Measurements from ENCODE around the gene AFDN. TPM values are rescaled to one million over a fixed set of nuclear protein-coding genes. Genes with fewer than 3 reads are reported as not detected.
A peak's percentile ranks its signal among the peaks of the same experiment; 100 is the strongest.

Gene AFDN
- polyA plus RNA-seq, 6 donors from 2014 or later, result 0.71 to 5.4 (median 2.6) TPM

- Mint-ChIP-seq H3K4me1 (peaks cover 0 to 3% (median 0%) of the 10 kb centered on the region in 3 donors), H3K36me3 (no peaks in the 10 kb centered on the region), H3K9me3 (peaks cover 0 to 7% (median 0%) of the 10 kb centered on the region in 7 donors), H3K27ac (no peak overlapping the region), H3K4me3 (no peak overlapping the region), H3K27me3 (peaks cover 13 to 23% (median 14%) of the 10 kb centered on the region in 3 donors)
- ATAC-seq (ENCODE audit: low read depth in 2 of 2) (no peak), DNase-seq (no peak)
Observed at GRCh38 chr6:167788563-167788903, 38.2 kb upstream of the AFDN start.

- DNase-seq, result no peak
- ATAC-seq (ENCODE audit: low read depth in 2 of 2), result no peak
- Mint-ChIP-seq H3K4me3 (no peak overlapping the region), H3K9me3 (peaks cover 0 to 4% (median 0%) of the 10 kb centered on the region in 7 donors), H3K27me3 (peaks cover 16 to 27% (median 23%) of the 10 kb centered on the region in 3 donors), H3K4me1 (peaks cover 0 to 3% (median 0%) of the 10 kb centered on the region in 3 donors), H3K27ac (no peak overlapping the region), H3K36me3 (no peaks in the 10 kb centered on the region)
Observed at GRCh38 chr6:167789358-167789757, 37.4 kb upstream of the AFDN start.

- Mint-ChIP-seq H3K4me3 (no peak overlapping the region), H3K9me3 (peaks cover 0 to 4% (median 0%) of the 10 kb centered on the region in 7 donors), H3K27ac (no peak overlapping the region), H3K4me1 (peaks cover 0 to 12% (median 9%) of the 10 kb centered on the region in 3 donors), H3K36me3 (peaks cover 0 to 4% of the 10 kb centered on the region in 2 donors), H3K27me3 (peaks cover 33 to 41% (median 39%) of the 10 kb centered on the region in 3 donors)
- no peak for DNase-seq
- no peak for ATAC-seq (ENCODE audit: low read depth in 2 of 2)
Observed at GRCh38 chr6:167791091-167791779, 35.5 kb upstream of the AFDN start.

DNA sequence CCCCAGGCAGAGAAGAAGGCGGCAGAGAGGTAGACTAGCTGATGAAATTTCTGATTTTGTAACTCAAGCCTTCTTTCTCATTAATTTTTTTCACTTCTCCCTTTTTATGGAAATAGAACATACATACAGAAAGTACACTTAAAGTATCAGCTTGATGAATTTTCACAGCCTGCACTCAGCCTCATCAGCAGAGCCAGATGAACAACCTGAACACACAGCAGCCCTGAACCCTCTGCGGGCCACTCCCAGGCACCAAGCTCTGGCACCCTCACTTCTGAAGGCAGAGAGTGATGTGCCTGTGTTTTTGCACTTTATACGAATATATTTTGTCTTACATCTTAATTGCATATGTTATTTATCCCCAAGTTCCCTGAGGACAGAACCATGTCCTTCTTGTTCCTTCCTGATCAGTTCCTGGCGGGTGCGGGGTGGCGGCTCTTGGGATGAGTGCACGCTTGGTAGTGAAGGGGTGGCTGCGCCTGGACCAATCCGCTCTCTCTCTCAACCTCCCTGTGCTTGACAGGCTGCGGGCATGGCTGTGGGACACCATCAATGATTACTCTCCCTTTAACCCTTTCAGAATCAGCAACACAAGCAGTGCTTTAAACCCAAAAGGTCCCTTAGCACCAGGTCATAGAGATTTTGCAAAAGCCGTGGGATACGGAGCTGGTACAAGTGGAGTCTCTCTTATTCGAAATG lies 34.8 kb upstream of the AFDN start:
- Mint-ChIP-seq H3K27me3 (peaks cover 33 to 45% (median 45%) of the 10 kb centered on the region in 3 donors), H3K27ac (no peak overlapping the region), H3K4me3 (no peak overlapping the region), H3K4me1 (peaks cover 0 to 17% (median 9%) of the 10 kb centered on the region in 3 donors), H3K9me3 (peaks cover 0 to 4% (median 0%) of the 10 kb centered on the region in 7 donors), H3K36me3 (peaks cover 0 to 4% of the 10 kb centered on the region in 2 donors)
- no peak for DNase-seq
- no peak for ATAC-seq (ENCODE audit: low read depth in 2 of 2)

- H3K9me3 Mint-ChIP-seq, result peaks cover 0 to 4% (median 0%) of the 10 kb centered on the region in 7 donors
- DNase-seq (no peak), ATAC-seq (ENCODE audit: low read depth in 2 of 2) (no peak)
- peaks cover 43 to 57% (median 51%) of the 10 kb centered on the region in 3 donors for H3K27me3 Mint-ChIP-seq
- H3K4me1 Mint-ChIP-seq, result peaks cover 0 to 17% (median 9%) of the 10 kb centered on the region in 3 donors
- no peak overlapping the region for H3K4me3 Mint-ChIP-seq
- H3K36me3 Mint-ChIP-seq, result peaks cover 0 to 4% of the 10 kb centered on the region in 2 donors
- H3K27ac Mint-ChIP-seq, result no peak overlapping the region
Observed at GRCh38 chr6:167793421-167793820, 33.3 kb upstream of the AFDN start.

- Mint-ChIP-seq H3K4me1 (peaks cover 0 to 17% (median 9%) of the 10 kb centered on the region in 3 donors), H3K36me3 (peaks cover 0 to 4% of the 10 kb centered on the region in 2 donors), H3K4me3 (peak overlapping the region in 4 of 8 donors; percentile 0 to 71 (median 14)), H3K27ac (peak overlapping the region in 1 of 6 donors; percentile 1), H3K9me3 (peaks cover 0 to 4% (median 0%) of the 10 kb centered on the region in 7 donors), H3K27me3 (peaks cover 53 to 67% (median 57%) of the 10 kb centered on the region in 3 donors)
- ATAC-seq (ENCODE audit: low read depth in 2 of 2) (no peak), DNase-seq (no peak)
Observed at GRCh38 chr6:167794161-167795157, 32.3 kb upstream of the AFDN start.

DNA sequence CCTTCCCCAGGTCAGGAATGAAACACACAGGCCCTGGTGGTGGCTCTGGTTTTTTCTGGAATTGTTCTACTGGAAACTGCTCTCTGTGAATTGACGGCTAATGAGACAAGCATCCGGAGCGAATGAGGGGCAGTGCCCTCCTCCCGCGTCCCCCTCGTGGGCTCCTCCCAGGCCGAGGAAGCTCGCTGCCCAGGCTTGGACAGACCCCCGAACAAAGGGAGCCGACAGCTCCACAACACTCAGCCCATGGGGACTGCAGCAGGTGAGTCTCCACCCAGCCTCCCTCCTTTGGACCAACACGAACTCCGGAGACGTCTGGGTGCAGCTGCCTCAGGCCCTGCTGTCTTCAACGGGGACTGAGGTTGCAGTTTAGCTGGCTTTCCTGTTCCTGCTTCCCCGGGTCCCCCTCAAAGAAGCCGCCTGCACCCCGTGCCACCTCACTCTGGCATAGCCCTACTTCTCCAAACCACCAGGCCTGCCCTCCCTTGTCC lies 31.3 kb upstream of the AFDN start:
- no peak for ATAC-seq (ENCODE audit: low read depth in 2 of 2)
- H3K36me3 Mint-ChIP-seq, result peaks cover 0 to 4% of the 10 kb centered on the region in 2 donors
- no peak for DNase-seq
- H3K27me3 Mint-ChIP-seq, result peaks cover 55 to 73% (median 64%) of the 10 kb centered on the region in 3 donors
- H3K27ac Mint-ChIP-seq, result no peak overlapping the region
- H3K9me3 Mint-ChIP-seq, result peaks cover 0 to 4% (median 0%) of the 10 kb centered on the region in 7 donors
- peak overlapping the region in 7 of 8 donors; percentile 29 to 78 (median 59) for H3K4me3 Mint-ChIP-seq
- peaks cover 0 to 17% (median 9%) of the 10 kb centered on the region in 3 donors for H3K4me1 Mint-ChIP-seq

DNA sequence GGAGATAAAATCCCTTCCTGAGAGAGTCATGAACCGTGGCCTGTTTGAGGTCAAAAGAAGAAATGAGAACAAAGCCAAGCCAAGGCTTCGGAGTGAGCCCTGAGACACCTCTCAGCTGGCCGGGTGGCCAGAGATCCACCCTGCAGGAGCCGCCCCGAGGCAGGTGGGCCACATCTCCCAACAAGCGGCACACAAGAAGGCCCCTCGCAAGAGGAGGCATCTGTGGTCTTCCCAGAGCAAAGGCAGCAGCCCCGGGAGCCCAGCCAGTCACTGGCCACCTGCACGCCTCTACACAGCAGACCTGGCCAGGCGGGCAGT lies 30.9 kb upstream of the AFDN start:
- ATAC-seq (ENCODE audit: low read depth in 2 of 2), result no peak
- H3K9me3 Mint-ChIP-seq, result peaks cover 0 to 4% (median 0%) of the 10 kb centered on the region in 7 donors
- peaks cover 0 to 17% (median 9%) of the 10 kb centered on the region in 3 donors for H3K4me1 Mint-ChIP-seq
- H3K27me3 Mint-ChIP-seq, result peaks cover 50 to 68% (median 59%) of the 10 kb centered on the region in 3 donors
- peaks cover 0 to 4% of the 10 kb centered on the region in 2 donors for H3K36me3 Mint-ChIP-seq
- no peak for DNase-seq
- peak overlapping the region in 6 of 8 donors; percentile 38 to 78 (median 58) for H3K4me3 Mint-ChIP-seq
- H3K27ac Mint-ChIP-seq, result no peak overlapping the region

GRCh38 chr6:167796192-167796981 lies 30.3 kb upstream of the AFDN start:
- Mint-ChIP-seq H3K36me3 (peaks cover 0 to 4% of the 10 kb centered on the region in 2 donors), H3K9me3 (peaks cover 0 to 4% (median 0%) of the 10 kb centered on the region in 7 donors), H3K4me1 (peaks cover 0 to 17% (median 9%) of the 10 kb centered on the region in 3 donors), H3K27me3 (peaks cover 55 to 69% (median 62%) of the 10 kb centered on the region in 3 donors), H3K27ac (no peak overlapping the region), H3K4me3 (peak overlapping the region in 7 of 8 donors; percentile 56 to 85 (median 78))
- no peak for DNase-seq
- ATAC-seq (ENCODE audit: low read depth in 2 of 2), result no peak

DNA sequence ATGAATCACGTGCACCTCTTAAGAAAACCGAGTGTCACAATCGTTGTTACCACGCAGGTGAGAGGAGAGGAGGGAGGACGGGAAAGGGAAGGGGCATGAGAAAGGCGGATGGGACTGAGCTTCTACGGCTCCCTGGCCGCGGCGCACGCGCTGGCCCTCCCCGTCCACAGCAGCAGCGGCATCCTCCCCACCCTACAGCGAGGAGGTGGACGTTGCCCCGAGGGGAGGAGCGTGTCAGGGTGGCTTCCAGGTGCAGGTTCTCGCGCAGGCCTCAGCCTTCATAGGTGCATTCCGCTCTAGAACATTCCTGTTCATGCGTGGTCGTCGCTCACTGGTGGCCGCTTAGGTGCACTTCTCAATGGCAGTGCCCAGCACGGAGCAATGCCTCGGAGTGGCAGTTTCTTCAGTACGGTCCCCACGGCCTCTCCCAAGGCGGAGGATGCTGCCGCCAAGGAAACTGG lies 29.7 kb upstream of the AFDN start:
- H3K36me3 Mint-ChIP-seq, result peaks cover 0 to 4% of the 10 kb centered on the region in 2 donors
- DNase-seq, result no peak
- H3K27ac Mint-ChIP-seq, result no peak overlapping the region
- no peak for ATAC-seq (ENCODE audit: low read depth in 2 of 2)
- H3K27me3 Mint-ChIP-seq, result peaks cover 62 to 74% (median 68%) of the 10 kb centered on the region in 3 donors
- H3K9me3 Mint-ChIP-seq, result peaks cover 0 to 4% (median 0%) of the 10 kb centered on the region in 7 donors
- peaks cover 0 to 14% (median 9%) of the 10 kb centered on the region in 3 donors for H3K4me1 Mint-ChIP-seq
- peak overlapping the region in 7 of 8 donors; percentile 56 to 85 (median 78) for H3K4me3 Mint-ChIP-seq

- Mint-ChIP-seq H3K27me3 (peaks cover 66 to 78% (median 68%) of the 10 kb centered on the region in 3 donors), H3K27ac (no peak overlapping the region)
- ATAC-seq (ENCODE audit: low read depth in 2 of 2), result no peak
Observed at GRCh38 chr6:167797476-167798265, 29.0 kb upstream of the AFDN start.

More at GRCh38 chr6:167797476-167798265, 29.0 kb upstream of the AFDN start:
- peaks cover 0 to 4% (median 0%) of the 10 kb centered on the region in 7 donors for H3K9me3 Mint-ChIP-seq
- H3K4me3 Mint-ChIP-seq, result peak overlapping the region in 5 of 8 donors; percentile 6 to 78 (median 47)
- DNase-seq, result no peak
- peaks cover 0 to 4% of the 10 kb centered on the region in 2 donors for H3K36me3 Mint-ChIP-seq
- H3K4me1 Mint-ChIP-seq, result peaks cover 0 to 14% (median 9%) of the 10 kb centered on the region in 3 donors
